ENCODE data around the gene MRPL54.

DNA sequence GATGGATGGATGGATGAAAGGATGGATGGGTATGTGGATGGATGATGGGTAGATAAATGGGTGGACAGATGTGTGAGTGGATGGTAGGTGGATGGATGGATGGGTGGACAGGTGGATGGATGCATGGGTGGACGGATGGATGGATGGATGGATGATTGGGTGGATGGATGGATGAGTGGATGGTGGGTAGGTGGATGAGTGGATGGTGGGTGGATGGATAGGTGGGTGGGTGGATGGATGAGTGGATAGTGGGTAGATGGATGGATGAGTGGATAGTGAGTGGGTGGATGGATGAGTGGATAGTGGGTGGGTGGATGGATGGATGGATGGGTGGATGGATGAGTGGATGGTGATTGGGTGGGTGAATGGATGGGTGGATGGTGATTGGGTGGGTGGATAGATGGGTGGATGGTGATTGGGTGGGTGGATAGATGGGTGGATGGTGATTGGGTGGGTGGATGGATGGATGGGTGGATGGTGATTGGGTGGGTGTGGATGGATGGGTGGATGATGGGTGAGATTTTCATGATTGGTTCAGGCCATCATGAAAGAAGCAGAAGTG, 14.1 kb downstream of the MRPL54 start:
- TF ChIP-seq POLR2AphosphoS5 (IDR thresholded peaks at IDR 0.05; ENCODE audit: low read depth) (peak; percentile 19; the same call in 1 of the 2 replicates), GABPA (IDR thresholded peaks at IDR 0.05; ENCODE audit: low read depth) (no peak)
- TF ChIP-seq, protein P1, sequence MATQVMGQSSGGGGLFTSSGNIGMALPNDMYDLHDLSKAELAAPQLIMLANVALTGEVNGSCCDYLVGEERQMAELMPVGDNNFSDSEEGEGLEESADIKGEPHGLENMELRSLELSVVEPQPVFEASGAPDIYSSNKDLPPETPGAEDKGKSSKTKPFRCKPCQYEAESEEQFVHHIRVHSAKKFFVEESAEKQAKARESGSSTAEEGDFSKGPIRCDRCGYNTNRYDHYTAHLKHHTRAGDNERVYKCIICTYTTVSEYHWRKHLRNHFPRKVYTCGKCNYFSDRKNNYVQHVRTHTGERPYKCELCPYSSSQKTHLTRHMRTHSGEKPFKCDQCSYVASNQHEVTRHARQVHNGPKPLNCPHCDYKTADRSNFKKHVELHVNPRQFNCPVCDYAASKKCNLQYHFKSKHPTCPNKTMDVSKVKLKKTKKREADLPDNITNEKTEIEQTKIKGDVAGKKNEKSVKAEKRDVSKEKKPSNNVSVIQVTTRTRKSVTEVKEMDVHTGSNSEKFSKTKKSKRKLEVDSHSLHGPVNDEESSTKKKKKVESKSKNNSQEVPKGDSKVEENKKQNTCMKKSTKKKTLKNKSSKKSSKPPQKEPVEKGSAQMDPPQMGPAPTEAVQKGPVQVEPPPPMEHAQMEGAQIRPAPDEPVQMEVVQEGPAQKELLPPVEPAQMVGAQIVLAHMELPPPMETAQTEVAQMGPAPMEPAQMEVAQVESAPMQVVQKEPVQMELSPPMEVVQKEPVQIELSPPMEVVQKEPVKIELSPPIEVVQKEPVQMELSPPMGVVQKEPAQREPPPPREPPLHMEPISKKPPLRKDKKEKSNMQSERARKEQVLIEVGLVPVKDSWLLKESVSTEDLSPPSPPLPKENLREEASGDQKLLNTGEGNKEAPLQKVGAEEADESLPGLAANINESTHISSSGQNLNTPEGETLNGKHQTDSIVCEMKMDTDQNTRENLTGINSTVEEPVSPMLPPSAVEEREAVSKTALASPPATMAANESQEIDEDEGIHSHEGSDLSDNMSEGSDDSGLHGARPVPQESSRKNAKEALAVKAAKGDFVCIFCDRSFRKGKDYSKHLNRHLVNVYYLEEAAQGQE (IDR thresholded peaks at IDR 0.05; ENCODE audit: insufficient replicate concordance, low read depth) = no peak
- TF ChIP-seq, protein P2, sequence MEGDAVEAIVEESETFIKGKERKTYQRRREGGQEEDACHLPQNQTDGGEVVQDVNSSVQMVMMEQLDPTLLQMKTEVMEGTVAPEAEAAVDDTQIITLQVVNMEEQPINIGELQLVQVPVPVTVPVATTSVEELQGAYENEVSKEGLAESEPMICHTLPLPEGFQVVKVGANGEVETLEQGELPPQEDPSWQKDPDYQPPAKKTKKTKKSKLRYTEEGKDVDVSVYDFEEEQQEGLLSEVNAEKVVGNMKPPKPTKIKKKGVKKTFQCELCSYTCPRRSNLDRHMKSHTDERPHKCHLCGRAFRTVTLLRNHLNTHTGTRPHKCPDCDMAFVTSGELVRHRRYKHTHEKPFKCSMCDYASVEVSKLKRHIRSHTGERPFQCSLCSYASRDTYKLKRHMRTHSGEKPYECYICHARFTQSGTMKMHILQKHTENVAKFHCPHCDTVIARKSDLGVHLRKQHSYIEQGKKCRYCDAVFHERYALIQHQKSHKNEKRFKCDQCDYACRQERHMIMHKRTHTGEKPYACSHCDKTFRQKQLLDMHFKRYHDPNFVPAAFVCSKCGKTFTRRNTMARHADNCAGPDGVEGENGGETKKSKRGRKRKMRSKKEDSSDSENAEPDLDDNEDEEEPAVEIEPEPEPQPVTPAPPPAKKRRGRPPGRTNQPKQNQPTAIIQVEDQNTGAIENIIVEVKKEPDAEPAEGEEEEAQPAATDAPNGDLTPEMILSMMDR (IDR thresholded peaks at IDR 0.05; ENCODE audit: insufficient read depth, low read length) = no peak

All from HL-60 (cell line).